ENCODE measurements around the gene GALNT8.
"Not testable (repeated sequence)": the region's sequence is repeated elsewhere in the genome, so short reads cannot be mapped to it uniquely, and the experiment has no call there.

GALNT8 gene

DNA sequence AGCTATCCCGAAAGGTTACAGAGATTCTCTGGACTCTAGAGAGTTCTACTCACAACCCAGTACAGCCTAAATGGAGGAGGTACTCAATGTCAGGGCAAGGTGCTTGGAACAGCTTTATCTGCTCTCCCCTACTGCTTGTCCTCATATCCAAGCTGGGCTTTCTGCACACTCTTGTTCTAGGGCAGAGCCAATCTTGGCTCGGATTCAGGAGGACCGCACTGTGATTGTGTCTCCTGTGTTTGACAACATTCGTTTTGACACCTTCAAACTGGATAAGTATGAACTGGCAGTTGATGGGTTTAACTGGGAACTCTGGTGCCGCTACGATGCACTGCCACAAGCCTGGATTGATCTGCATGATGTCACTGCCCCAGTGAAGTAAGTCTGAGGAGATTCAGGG, 25.0 kb downstream of the GALNT8 start:
- DNase-seq: no peak

DNA sequence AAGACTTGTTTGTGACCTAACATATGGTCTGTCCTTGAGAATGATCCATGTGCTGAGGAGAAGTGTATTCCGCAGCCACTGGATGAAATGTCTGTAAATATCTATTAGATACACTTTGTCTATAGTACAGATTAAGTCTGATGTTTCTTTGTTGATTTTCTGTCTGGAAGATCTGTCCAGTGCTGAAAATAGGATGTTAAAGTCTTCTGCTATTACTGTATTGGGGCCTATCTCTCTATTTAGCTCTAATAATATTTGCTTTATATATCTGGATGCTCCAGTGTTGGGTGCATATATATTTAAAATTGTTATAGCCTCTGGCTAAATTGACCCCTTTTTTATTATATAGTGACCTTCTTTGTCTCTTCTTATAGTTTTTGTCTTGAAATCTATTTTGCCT, 31.5 kb downstream of the GALNT8 start:
- DNase-seq: not testable (repeated sequence)

GRCh38 chr12:4762773-4763172, 42.6 kb downstream of the GALNT8 start:
- DNase-seq: no peak

- no peak for DNase-seq
Observed at GRCh38 chr12:4763549-4763948, 43.3 kb downstream of the GALNT8 start.

GRCh38 chr12:4766445-4766844, 46.2 kb downstream of the GALNT8 start:
- no peak for DNase-seq

DNA sequence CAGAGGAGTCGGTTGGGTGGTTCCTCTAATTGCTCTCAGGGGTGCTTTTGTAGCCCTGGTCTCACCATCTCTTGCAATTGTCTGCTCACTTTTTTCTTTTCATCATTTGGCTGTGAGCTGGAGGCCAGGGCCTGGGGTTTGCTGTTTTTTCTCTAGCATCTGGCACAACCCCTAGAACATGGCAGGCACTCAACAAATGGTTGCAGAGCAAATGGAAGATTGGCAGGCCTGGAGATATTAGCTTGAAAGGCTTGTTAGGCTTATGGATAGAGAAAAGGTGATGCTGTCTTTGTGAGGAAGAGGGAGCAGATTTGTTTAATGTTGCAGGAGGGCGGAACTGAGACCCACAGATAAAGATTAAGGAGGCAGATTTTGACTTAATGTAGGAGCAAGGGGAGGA, 47.0 kb downstream of the GALNT8 start:
- no peak for DNase-seq

DNA sequence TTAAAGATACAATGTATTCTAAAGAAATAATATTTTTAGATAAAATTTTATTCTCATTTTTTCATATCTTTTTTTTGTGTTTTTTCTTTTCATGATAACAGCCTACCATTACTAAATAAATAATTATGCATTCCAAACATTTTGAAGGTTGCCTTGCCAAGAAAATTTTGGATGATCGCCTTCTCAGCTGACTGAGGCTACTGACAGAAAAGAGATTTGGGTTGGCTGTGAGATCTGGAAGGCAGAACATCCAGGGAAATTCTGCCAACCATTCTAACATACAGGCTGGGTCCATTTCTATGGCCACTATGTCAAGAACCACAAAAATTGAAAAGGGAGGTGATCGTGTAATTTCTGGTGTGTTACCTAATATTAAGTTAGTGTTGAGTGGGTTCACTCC, 48.1 kb downstream of the GALNT8 start:
- no peak for DNase-seq

- DNase-seq: no peak
Observed at GRCh38 chr12:4769073-4769472, 48.9 kb downstream of the GALNT8 start.

GRCh38 chr12:4771172-4771959, 51.2 kb downstream of the GALNT8 start:
- DNase-seq: no peak

- DNase-seq: no peak
Observed at GRCh38 chr12:4771960-4772566, 51.9 kb downstream of the GALNT8 start.

- no peak for DNase-seq
Observed at GRCh38 chr12:4775936-4776335, 55.7 kb downstream of the GALNT8 start.

DNA sequence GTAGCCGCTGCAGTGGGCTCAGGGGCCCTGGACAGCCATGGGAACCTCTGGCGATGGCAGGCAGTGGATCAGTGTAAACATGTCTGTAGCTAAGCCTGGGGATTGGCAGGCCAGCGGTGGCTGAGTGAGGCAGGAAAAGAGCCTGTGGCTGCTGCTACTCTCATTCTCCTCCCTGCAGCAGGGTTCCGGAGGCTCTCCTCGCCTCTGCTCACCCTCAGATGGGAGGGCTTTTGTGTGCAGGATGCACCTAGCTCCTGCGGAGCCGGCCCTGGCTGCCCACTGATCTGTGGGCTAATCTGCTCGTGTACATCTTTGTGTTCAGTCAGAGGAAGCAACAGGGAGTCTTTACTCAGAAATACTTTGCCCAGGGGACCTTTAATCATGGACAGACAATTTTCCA, 59.5 kb downstream of the GALNT8 start:
- DNase-seq: no peak

- DNase-seq: no peak
Observed at GRCh38 chr12:4780641-4781611, 60.7 kb downstream of the GALNT8 start.

- DNase-seq: no peak
Observed at GRCh38 chr12:4784404-4785054, 64.3 kb downstream of the GALNT8 start.

DNA sequence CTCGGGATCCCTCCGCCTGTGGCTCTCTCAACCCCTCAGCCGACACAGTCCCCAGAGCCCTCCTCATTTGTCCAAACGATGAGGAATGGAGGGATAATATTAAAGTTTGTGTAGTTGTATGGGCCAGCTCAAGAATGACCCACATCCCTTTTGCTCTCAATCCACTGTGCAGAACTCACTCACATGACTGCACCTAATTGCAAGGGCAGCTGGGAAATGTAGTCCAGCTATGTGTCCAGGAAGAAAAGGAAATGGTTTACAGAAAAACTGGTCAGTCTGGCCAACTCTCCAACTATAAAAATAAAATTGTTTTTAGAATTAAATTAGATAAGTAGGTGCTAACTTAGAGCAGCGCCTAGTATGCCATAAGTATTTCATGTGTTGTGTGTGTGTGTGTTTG, 66.6 kb downstream of the GALNT8 start:
- DNase-seq: no peak

GRCh38 chr12:4787965-4788364, 67.8 kb downstream of the GALNT8 start:
- no peak for DNase-seq

GRCh38 chr12:4789776-4790175, 69.6 kb downstream of the GALNT8 start:
- DNase-seq: no peak

DNA sequence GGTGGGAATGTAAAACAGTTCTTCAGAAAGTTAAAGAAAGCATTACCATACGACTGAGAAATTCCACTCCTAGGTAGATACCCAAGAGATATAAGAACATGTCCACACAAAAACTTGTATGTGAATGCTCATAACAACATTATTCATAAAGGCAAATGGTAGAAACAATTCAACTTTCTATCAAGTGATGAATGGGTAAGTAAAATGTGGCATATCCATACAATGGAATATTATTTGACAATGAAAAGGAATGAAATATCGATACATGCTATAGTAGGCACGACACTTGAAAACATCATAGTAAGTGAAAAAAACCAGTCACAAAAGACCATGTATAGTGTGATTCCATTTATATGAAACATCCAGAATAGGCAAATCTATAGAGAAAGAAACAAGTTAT, 71.3 kb downstream of the GALNT8 start:
- DNase-seq: no peak

GRCh38 chr12:4794491-4794890, 74.3 kb downstream of the GALNT8 start:
- no peak for DNase-seq

GRCh38 chr12:4796216-4796615, 76.0 kb downstream of the GALNT8 start:
- DNase-seq: no peak

DNA sequence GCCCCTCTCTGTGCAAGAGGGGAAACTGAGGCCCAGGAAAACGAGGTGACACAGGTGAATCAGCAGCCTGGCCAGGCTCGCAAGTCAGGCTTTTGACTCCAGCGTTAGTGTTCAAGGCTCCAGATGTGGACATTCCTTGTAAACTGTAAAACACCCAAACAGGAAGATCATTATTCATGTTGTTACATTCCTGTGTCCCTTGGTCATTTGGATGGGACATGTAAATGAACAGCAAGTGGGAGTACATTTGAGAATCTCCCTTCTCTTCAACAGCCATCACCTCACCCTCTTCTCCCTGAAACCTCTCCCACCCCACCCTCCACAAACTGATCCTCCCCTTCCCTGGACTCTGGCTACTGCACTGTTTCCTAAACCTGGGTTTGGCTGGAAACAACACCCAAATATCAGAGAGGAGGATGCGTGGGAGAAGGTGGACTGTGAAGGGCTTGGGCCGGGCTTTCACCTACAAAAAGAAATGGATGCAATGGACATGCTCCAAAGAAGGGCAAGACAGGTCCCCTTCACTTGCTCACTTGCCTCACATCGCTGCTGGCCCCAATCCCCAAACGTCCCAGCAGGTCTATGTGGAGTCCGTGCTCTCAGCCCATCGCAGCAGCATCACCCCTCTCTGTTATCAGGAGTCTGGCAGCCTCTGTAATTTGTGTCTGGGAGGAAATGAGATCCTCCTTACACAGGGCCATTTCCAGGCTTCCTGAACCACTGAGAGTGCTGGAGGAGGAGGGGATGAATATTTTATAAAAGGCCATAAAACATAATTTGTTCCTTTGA, 76.7 kb downstream of the GALNT8 start:
- no peak for DNase-seq

- DNase-seq: no peak
Observed at GRCh38 chr12:4800555-4800954, 80.4 kb downstream of the GALNT8 start.

Measured in activated CD4-positive, alpha-beta T cell treated with anti-CD3 and anti-CD28 coated beads for 48 hours (primary cell).